ENCODE results near the gene AFF2.

DNA sequence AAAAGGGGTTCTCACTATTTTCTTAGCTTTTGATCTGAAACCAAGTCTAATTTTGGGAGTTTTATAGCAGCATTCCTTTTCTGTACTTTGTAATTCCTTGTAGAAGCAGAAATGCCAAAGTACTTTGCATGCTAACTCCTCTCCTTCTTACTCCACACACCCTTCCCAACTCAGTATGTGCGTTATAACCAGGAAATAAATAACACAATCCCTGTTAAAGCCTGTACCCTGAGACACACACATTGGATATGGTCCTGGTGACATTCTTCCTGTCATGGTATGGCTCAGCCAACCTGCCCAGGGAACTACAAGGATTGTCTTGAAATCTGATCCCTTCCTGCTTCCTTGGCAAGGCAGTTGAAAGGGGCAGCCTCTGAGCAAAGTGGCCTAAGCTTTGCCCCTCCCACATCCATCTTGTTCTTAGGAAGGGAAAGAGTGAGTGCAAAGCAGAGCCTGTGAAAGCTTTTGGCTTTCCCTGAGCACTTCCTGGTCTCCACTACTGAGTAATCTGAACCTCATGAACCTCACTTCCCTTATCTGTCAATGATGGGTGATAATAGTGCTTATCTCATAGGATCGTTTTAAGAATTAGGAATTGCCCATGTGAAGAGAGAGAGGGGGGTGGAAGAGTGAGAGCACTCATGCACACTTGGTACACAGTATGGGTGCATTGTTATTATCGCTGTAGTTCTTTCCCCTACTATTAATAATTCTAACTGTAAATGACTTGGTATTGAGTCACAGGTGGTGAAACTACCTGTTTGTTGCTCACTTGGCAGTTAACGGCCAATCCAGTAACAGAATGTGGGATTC, 109.3 kb downstream of the AFF2 start:
- TF ChIP-seq, protein P1, sequence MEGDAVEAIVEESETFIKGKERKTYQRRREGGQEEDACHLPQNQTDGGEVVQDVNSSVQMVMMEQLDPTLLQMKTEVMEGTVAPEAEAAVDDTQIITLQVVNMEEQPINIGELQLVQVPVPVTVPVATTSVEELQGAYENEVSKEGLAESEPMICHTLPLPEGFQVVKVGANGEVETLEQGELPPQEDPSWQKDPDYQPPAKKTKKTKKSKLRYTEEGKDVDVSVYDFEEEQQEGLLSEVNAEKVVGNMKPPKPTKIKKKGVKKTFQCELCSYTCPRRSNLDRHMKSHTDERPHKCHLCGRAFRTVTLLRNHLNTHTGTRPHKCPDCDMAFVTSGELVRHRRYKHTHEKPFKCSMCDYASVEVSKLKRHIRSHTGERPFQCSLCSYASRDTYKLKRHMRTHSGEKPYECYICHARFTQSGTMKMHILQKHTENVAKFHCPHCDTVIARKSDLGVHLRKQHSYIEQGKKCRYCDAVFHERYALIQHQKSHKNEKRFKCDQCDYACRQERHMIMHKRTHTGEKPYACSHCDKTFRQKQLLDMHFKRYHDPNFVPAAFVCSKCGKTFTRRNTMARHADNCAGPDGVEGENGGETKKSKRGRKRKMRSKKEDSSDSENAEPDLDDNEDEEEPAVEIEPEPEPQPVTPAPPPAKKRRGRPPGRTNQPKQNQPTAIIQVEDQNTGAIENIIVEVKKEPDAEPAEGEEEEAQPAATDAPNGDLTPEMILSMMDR (IDR thresholded peaks at IDR 0.05): no peak
- TF ChIP-seq POLR2AphosphoS5 (IDR thresholded peaks at IDR 0.05) (no peak), POLR2A (IDR thresholded peaks at IDR 0.05) (no peak)
